Bronchial epithelial cell (primary cell): ENCODE data around the gene NR6A1. TPM values are rescaled to one million over a fixed set of nuclear protein-coding genes. Genes with fewer than 3 reads are reported as not detected.

Source experiments
- DNase-seq: peaks from one replicate; pipeline ENCODE4 v3.0.0-alpha.2; 2010; ENCODE audit warnings: low read depth
- FAIRE-seq: peaks from 2 replicates; lab custom pipeline; 2011; peaks lifted over from hg19 to GRCh38; lab: Jason Lieb, UNC
- H3K27me3 ChIP-seq: 2 replicates; pipeline ENCODE4 v1.5.1; 2011; ENCODE audit warnings: low read length; ENCODE audit not compliant: control insufficient read depth, insufficient read depth
- H3K36me3 ChIP-seq: 2 replicates; pipeline ENCODE4 v1.5.1; 2011; ENCODE audit warnings: low read length; ENCODE audit not compliant: control insufficient read depth, insufficient read depth
- H3K4me3 ChIP-seq: 2 replicates; pipeline ENCODE4 v1.5.1; 2011; ENCODE audit warnings: mild to moderate bottlenecking, low read depth, low read length, control low read depth
- CTCF ChIP-seq: IDR thresholded peaks from 2 replicates; pipeline ENCODE4 v1.5.1; 2011; ENCODE audit warnings: mild to moderate bottlenecking, moderate library complexity, low read length, control low read depth, inconsistent platforms; ENCODE audit not compliant: insufficient read depth, severe bottlenecking
- total RNA-seq: library from RNA; depleted of rRNA; stranded (reverse); fragments of >200 nt; gene quantifications from 2 replicates; pipeline ENCODE4 v1.2.1, GENCODE V29; 2014

Gene NR6A1
- total RNA-seq, 1 donor from 2014 or later, result 2.9 TPM

- DNase-seq (no peak), FAIRE-seq (no peak)
- Histone ChIP-seq H3K27me3 (no peaks in the 10 kb centered on the region), H3K4me3 (no peak overlapping the region), H3K36me3 (no peaks in the 10 kb centered on the region)
- TF ChIP-seq CTCF, result no peak
Observed at GRCh38 chr9:124725068-124725452, 46.1 kb downstream of the NR6A1 start.

DNA sequence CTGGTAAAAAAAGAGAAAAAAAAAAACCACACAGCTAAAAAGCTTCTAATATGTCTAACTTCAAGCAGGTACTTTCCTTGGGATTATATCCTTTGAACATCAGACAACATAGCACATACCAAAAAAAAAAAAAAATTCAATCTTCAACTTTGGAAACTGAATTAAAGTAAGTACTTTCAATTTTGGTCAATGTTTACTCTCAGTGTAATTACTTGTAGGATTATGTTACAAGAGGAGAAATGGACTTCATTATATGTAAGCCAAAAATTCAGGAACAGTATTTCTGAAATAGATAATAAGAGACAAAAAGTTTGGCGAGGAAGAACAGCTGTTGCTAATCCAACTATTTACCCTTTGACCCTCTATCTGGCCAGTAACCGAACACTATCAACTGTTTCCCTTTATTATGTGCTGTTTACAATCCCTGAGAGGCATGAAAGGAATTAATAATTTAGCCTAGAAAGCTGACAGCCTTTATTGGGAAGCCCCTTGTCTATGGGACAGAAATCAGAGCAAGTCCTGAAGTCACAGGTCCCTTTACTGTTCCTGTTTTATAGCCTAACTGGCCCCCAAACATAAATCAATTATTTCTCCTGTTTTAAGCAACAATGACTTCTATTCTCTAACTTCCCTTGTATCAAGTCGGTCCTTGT lies 46.6 kb downstream of the NR6A1 start:
- DNase-seq, result no peak
- no peak overlapping the region for H3K4me3 ChIP-seq
- FAIRE-seq, result no peak
- TF ChIP-seq CTCF, result no peak
- H3K27me3 ChIP-seq, result no peaks in the 10 kb centered on the region
- no peaks in the 10 kb centered on the region for H3K36me3 ChIP-seq

GRCh38 chr9:124723352-124723751 lies 47.8 kb downstream of the NR6A1 start:
- FAIRE-seq, result no peak
- no peak for DNase-seq
- H3K36me3 ChIP-seq, result no peaks in the 10 kb centered on the region
- H3K27me3 ChIP-seq, result no peaks in the 10 kb centered on the region
- H3K4me3 ChIP-seq, result no peak overlapping the region
- no peak for TF ChIP-seq CTCF

- no peak for FAIRE-seq
- Histone ChIP-seq H3K36me3 (no peaks in the 10 kb centered on the region), H3K27me3 (no peaks in the 10 kb centered on the region), H3K4me3 (no peak overlapping the region)
- TF ChIP-seq CTCF, result no peak
- no peak for DNase-seq
Observed at GRCh38 chr9:124721109-124721906, 49.8 kb downstream of the NR6A1 start.

GRCh38 chr9:124720429-124721108 lies 50.5 kb downstream of the NR6A1 start:
- no peak overlapping the region for H3K4me3 ChIP-seq
- no peak for FAIRE-seq
- H3K36me3 ChIP-seq, result no peaks in the 10 kb centered on the region
- H3K27me3 ChIP-seq, result no peaks in the 10 kb centered on the region
- TF ChIP-seq CTCF, result no peak
- DNase-seq, result no peak
